Fibroblast of the aortic adventitia (primary cell): ENCODE measurements around the gene CLEC16A. TPM values are rescaled to one million over a fixed set of nuclear protein-coding genes. Genes with fewer than 3 reads are reported as not detected.

Experiments used
- DNase-seq: peaks from one replicate; pipeline ENCODE4 v3.0.0-alpha.2; 2010; ENCODE audit warnings: low read depth
- H3K4me3 ChIP-seq: 2 replicates; pipeline ENCODE4 v1.5.1; 2011; ENCODE audit warnings: low read depth, mild to moderate bottlenecking, control low read depth, low read length, moderate library complexity
- CTCF ChIP-seq: IDR thresholded peaks from 2 replicates; pipeline ENCODE4 v1.5.1; 2011; ENCODE audit warnings: mild to moderate bottlenecking, low read length, control low read depth, inconsistent platforms; ENCODE audit not compliant: insufficient read depth
- total RNA-seq: library from RNA; depleted of rRNA; stranded (reverse); fragments of >200 nt; gene quantifications from 2 replicates; pipeline ENCODE4 v1.2.3, GENCODE V29; 2012; ENCODE audit warnings: low replicate concordance

Gene CLEC16A
- total RNA-seq, 1 donor: 16.3 TPM

- H3K4me3 ChIP-seq: no peak overlapping the region
- TF ChIP-seq CTCF: no peak
- no peak for DNase-seq
These were observed 37.9 kb upstream of the CLEC16A start for GRCh38 chr16:10906482-10906881.

GRCh38 chr16:10906914-10907756 is 37.2 kb upstream of the CLEC16A start:
- TF ChIP-seq CTCF: no peak
- no peak for DNase-seq
- no peak overlapping the region for H3K4me3 ChIP-seq

- no peak overlapping the region for H3K4me3 ChIP-seq
- DNase-seq: no peak
- no peak for TF ChIP-seq CTCF
These were observed 36.7 kb upstream of the CLEC16A start for GRCh38 chr16:10907757-10908045.

DNA sequence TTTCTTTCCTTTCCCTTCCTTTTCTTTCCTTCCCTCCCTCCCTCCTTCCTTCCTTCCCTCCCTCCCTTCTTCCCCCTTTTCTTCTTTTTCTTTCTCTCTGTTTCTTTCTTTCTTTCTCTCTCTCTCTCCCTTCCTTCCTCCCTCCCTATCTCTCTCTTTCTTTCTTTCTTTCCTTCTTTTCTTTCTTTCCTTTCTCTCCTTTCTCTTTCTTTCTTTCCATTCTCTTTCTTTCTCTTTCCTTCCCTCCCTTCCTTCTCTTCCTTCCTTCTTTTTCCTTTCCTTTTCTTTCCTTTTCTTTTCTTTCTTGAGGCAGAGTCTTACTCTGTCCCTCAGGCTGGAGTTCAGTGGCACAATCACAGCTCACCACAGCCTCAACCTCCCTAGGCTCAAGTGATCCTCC is 33.1 kb upstream of the CLEC16A start:
- H3K4me3 ChIP-seq: no peak overlapping the region
- TF ChIP-seq CTCF: no peak
- DNase-seq: no peak

GRCh38 chr16:10916534-10916933 is 27.8 kb upstream of the CLEC16A start:
- no peak for DNase-seq
- TF ChIP-seq CTCF: no peak

DNA sequence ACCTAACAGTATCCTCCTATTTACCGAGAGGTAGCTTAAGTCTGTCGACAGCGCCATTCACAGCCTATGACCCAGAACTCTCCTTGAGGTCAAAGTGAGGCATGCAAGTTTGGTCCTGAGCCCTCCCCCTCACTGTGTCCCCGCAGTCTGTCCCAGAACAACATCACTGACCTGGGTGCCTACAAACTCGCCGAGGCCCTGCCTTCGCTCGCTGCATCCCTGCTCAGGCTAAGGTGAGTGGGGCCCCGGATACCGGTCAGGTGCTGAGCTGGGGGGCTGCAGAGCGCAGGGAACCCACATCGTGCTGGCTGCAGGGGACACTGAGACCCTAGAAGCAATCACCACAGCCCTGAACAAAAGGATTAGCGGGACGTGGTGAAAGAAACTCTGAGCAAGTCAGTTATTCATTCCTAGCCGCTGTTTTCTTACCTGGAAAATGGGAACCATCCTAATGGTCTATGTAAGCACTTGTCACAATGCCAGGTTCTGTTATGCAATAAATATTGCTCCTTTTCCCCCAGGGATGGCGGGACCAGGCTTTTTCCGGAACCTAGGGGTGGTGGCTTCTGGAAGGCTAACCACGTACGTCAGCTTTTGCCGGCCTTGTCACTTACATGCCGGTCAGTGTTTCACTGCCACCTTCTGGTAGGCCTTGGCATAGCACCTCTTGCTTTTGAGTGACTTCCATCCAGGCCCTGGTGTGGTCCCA is 25.9 kb upstream of the CLEC16A start:
- H3K4me3 ChIP-seq: no peak overlapping the region
- TF ChIP-seq CTCF: peak; percentile 99

More at GRCh38 chr16:10916534-10916933, 27.8 kb upstream of the CLEC16A start:
- H3K4me3 ChIP-seq: no peak overlapping the region

GRCh38 chr16:10919003-10919351 is 25.4 kb upstream of the CLEC16A start:
- H3K4me3 ChIP-seq: no peak overlapping the region
- no peak for TF ChIP-seq CTCF
- DNase-seq: no peak

More for the DNA sequence above, 25.9 kb upstream of the CLEC16A start:
- peak; percentile 97 for DNase-seq
